PC-9 (cell line): ENCODE results near the gene TCTN3. TPM values are rescaled to one million over a fixed set of nuclear protein-coding genes. Genes with fewer than 3 reads are reported as not detected.
A peak's percentile ranks its signal among the peaks of the same experiment; 100 is the strongest.

Source experiments
- BruUV-seq: library from RNA; stranded (reverse); fragments of 400-500 nt; replicated peaks from 2 replicates; lab custom pipeline; 2021; lab: Mats Ljungman, UMichigan
- CTCF ChIA-PET: fragments of 300-600 bp; sonication (Branson Sonifier 250); formaldehyde crosslinking; loops from one replicate; lab custom pipeline; 2022; ENCODE audit warnings: antibody characterized with exemption; lab: Charles Lee
- POLR2A ChIA-PET: fragments of 300-600 bp; sonication (Branson Sonifier 250); formaldehyde crosslinking; loops from one replicate; lab custom pipeline; 2022; ENCODE audit warnings: antibody characterized with exemption; ENCODE audit not compliant: unreplicated experiment; lab: Charles Lee
- DNase-seq, 2 experiments: peaks; one replicate each; pipeline versions ENCODE4 v3.0.0 to v3.0.0-alpha.2; 2015 to 2022; ENCODE audit warnings: mixed read lengths in 1 of 2
- H2AFZ ChIP-seq: fragments of 200-600 bp; sonication (generic); 2 replicates; pipeline ENCODE4 v1.8.1; 2017; ENCODE audit warnings: antibody characterized with exemption
- H3F3A ChIP-seq: fragments of 200-600 bp; sonication (generic); 2 replicates; pipeline ENCODE4 v1.8.1; 2017; ENCODE audit warnings: antibody characterized with exemption, mild to moderate bottlenecking, low read depth; ENCODE audit not compliant: insufficient read depth
- H3K27ac ChIP-seq: fragments of 200-600 bp; sonication (generic); 2 replicates; pipeline ENCODE4 v1.6.1; 2016; ENCODE audit warnings: mixed run types
- H3K27me3 ChIP-seq: fragments of 200-600 bp; sonication (generic); 2 replicates; pipeline ENCODE4 v1.6.1; 2016; ENCODE audit warnings: low read depth, mixed run types; ENCODE audit not compliant: insufficient read depth
- H3K36me3 ChIP-seq: fragments of 200-600 bp; sonication (generic); 2 replicates; pipeline ENCODE4 v1.6.1; 2016; ENCODE audit warnings: low read depth, mixed run types
- H3K4me1 ChIP-seq: fragments of 200-600 bp; sonication (generic); replicated peaks from 2 replicates; pipeline ENCODE4 v1.6.1; 2016; ENCODE audit warnings: mixed run types; ENCODE audit not compliant: insufficient read depth
- H3K4me2 ChIP-seq: fragments of 200-600 bp; sonication (generic); 2 replicates; pipeline ENCODE4 v1.6.1; 2017; ENCODE audit warnings: mixed run types
- H3K4me3 ChIP-seq: fragments of 200-600 bp; sonication (generic); 2 replicates; pipeline ENCODE4 v1.6.1; 2016; ENCODE audit warnings: mixed run types
- H3K79me2 ChIP-seq: fragments of 200-600 bp; sonication (generic); 2 replicates; pipeline ENCODE4 v1.6.1; 2017; ENCODE audit warnings: low read depth, mixed run types
- H3K9me2 ChIP-seq: fragments of 200-600 bp; sonication (generic); 2 replicates; pipeline ENCODE4 v1.8.1; 2017; ENCODE audit warnings: mild to moderate bottlenecking; ENCODE audit not compliant: insufficient read depth
- H3K9me3 ChIP-seq: fragments of 200-600 bp; sonication (generic); 2 replicates; pipeline ENCODE4 v1.8.1; 2016; ENCODE audit warnings: low read depth; ENCODE audit not compliant: insufficient read depth
- H4K20me1 ChIP-seq: fragments of 200-600 bp; sonication (generic); 2 replicates; pipeline ENCODE4 v1.8.1; 2017; ENCODE audit not compliant: insufficient read depth
- EZH2 ChIP-seq: fragments of 200-600 bp; sonication (generic); IDR thresholded peaks from 2 replicates; pipeline ENCODE4 v1.8.0; 2017; ENCODE audit warnings: antibody characterized with exemption, low read depth
- intact Hi-C: fragments of 100-400 bp; cut with micrococcal nuclease; formaldehyde crosslinking; loops from one replicate; pipeline ENCODE4 v1.10.0; 2022; ENCODE audit not compliant: unreplicated experiment
- total RNA-seq: library from RNA; stranded (reverse); gene quantifications from 2 replicates; pipeline ENCODE4 v1.2.3, GENCODE V29; 2021
- TF ChIP-seq, protein P1 (sequence below): fragments of 200-600 bp; sonication (generic); conservative IDR thresholded peaks from 2 replicates; pipeline ENCODE4 v1.6.1; 2017; ENCODE audit warnings: mixed run types, antibody characterized with exemption, mild to moderate bottlenecking, moderate library complexity

Gene TCTN3
- total RNA-seq, 1 experiment from 2014 or later: 18.1 TPM

DNA sequence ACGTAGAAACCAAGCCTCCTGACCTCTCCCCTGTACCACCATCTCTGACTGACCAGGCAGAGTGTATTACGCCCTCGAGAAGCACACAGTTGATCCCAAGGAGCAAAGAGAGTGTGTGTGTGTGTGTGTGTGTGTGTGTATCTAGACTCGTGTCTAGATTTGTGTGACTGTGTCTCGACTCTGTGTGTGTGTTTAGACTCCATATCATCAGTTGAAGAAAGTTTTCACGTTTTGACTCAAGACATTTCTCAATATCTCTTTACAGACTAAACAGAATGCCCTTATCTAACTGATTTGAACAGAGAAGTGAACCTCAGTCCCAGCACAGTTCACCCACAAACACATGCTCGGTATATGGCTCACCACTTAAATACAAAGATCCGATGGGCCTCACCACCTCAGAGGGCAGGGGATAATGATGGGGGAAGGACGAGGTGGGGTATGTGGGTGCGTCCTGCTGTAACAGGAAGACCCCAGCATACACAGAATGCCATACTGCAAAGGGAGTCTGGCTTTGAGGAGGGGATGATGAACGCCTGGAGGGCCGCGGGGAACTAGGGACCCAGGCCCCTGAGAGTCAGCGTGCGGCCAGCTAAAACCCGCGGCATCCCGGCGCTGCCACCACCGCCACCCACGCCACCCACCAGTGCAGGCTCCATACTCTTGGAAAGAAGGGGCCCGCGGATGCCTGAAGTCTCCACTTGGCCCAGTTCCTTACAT lies 38.0 kb downstream of the TCTN3 start:
- TSS peak; percentile 30 for BruUV-seq
- intact Hi-C loops: no loop called here
- ChIA-PET POLR2A (no interaction called here), CTCF (no interaction called here)
- Histone ChIP-seq H3K9me3 (no peaks in the 10 kb centered on the region), H3K4me1 (no peaks in the 10 kb centered on the region), H3K4me2 (peak overlapping the region; percentile 89), H3K36me3 (peaks cover 17% of the 10 kb centered on the region), H3K79me2 (peaks cover 31% of the 10 kb centered on the region), H3K27me3 (no peaks in the 10 kb centered on the region), H3K9me2 (no peaks in the 10 kb centered on the region), H2AFZ (peak overlapping the region; percentile 83), H4K20me1 (no peaks in the 10 kb centered on the region), H3K27ac (0 out of 2 replicates have a peak overlapping the region, but pooled peaks have one; percentile 18), H3K4me3 (peak overlapping the region; percentile 80), H3F3A (no peaks in the 10 kb centered on the region)
- no peak for TF ChIP-seq EZH2
- TF ChIP-seq, protein P1, sequence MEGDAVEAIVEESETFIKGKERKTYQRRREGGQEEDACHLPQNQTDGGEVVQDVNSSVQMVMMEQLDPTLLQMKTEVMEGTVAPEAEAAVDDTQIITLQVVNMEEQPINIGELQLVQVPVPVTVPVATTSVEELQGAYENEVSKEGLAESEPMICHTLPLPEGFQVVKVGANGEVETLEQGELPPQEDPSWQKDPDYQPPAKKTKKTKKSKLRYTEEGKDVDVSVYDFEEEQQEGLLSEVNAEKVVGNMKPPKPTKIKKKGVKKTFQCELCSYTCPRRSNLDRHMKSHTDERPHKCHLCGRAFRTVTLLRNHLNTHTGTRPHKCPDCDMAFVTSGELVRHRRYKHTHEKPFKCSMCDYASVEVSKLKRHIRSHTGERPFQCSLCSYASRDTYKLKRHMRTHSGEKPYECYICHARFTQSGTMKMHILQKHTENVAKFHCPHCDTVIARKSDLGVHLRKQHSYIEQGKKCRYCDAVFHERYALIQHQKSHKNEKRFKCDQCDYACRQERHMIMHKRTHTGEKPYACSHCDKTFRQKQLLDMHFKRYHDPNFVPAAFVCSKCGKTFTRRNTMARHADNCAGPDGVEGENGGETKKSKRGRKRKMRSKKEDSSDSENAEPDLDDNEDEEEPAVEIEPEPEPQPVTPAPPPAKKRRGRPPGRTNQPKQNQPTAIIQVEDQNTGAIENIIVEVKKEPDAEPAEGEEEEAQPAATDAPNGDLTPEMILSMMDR: no peak
- no peak for DNase-seq

DNA sequence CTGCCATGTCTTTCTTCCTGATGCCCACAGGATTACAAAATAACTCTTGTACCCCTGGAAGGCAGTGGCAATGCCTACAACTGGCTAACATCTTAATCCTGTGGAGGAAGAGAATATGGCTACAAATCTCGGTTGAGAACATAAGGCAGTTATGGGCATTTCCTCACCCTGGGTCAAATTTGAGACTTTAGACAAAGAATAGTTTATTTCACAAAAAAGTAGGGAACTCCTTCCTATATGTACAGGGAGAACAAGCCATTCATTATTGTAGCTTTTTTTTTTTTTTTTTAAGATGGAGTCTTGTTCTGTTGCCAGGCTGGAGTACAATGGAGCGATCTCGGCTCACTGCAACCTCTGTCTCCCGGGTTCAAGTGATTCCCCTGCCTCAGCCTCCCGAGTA lies 39.8 kb downstream of the TCTN3 start:
- intact Hi-C loops: no loop called here
- no peaks in the 10 kb centered on the region for H3K9me2 ChIP-seq
- no TSS peak for BruUV-seq

DNA sequence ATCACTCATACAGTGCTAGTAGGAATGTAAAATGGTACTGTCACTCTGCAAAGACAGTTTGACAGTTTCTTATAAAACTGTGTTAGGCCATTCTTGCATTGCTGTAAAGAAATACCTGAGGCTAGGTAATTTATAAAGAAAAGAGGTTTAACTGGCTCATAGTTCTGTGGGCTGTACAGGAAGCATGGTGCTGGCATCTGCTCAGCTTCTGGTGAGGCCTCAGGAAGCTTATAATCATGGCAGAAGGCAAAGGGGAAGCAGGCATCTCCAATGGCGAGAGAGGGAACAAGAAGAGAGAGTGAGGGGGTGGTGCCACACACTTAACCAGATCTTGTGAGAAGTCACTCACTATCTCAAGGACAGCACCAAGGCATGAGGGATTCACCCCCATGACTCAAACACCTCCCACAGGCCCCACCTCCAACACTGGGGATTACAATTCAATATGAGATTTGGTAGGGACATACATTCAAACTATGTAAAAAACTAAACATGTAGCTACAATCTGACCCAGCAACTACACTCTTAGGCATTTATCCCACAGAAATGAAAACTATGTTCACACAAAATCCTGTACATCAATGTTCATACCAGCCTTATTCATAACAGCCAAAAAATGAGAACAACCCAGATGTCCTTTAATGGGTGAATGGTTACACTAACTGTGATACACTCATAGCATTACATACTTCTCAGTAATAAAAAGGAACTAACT lies 42.2 kb downstream of the TCTN3 start:
- H3K27ac ChIP-seq: no peak overlapping the region
- H4K20me1 ChIP-seq: no peaks in the 10 kb centered on the region
- H3K79me2 ChIP-seq: peaks cover 31% of the 10 kb centered on the region
- H3K9me3 ChIP-seq: no peaks in the 10 kb centered on the region
- no peak overlapping the region for H3K4me3 ChIP-seq
- DNase-seq: no peak
- intact Hi-C loops: no loop called here
- no peaks in the 10 kb centered on the region for H3F3A ChIP-seq
- H3K4me1 ChIP-seq: no peaks in the 10 kb centered on the region
- ChIA-PET CTCF (no interaction called here), POLR2A (no interaction called here)
- TF ChIP-seq, protein P1: no peak
- TF ChIP-seq EZH2: no peak
- BruUV-seq: no TSS peak
- no peaks in the 10 kb centered on the region for H3K27me3 ChIP-seq
- no peaks in the 10 kb centered on the region for H3K9me2 ChIP-seq
- no peak overlapping the region for H2AFZ ChIP-seq
- H3K4me2 ChIP-seq: no peak overlapping the region
- peaks cover 17% of the 10 kb centered on the region for H3K36me3 ChIP-seq

More for the DNA sequence above, 39.8 kb downstream of the TCTN3 start:
- ChIA-PET CTCF (no interaction called here), POLR2A (no interaction called here)
- Histone ChIP-seq H4K20me1 (no peaks in the 10 kb centered on the region), H3K79me2 (peaks cover 31% of the 10 kb centered on the region), H3K4me2 (no peak overlapping the region), H3F3A (no peaks in the 10 kb centered on the region), H2AFZ (no peak overlapping the region), H3K4me1 (no peaks in the 10 kb centered on the region), H3K9me3 (no peaks in the 10 kb centered on the region), H3K27me3 (no peaks in the 10 kb centered on the region), H3K27ac (no peak overlapping the region), H3K36me3 (peaks cover 17% of the 10 kb centered on the region), H3K4me3 (no peak overlapping the region)
- no peak for DNase-seq
- no peak for TF ChIP-seq EZH2
- TF ChIP-seq, protein P1: no peak
